ENCODE measurements around the gene CHD6. TPM values are rescaled to one million over a fixed set of nuclear protein-coding genes. Genes with fewer than 3 reads are reported as not detected.

The CHD6 gene
- total and polyA plus RNA-seq, 2 of the 13 experiments (the other 11 are each of a cell fraction or from before 2014, with no cell fraction given), result 14.4 to 52.0 TPM

DNA sequence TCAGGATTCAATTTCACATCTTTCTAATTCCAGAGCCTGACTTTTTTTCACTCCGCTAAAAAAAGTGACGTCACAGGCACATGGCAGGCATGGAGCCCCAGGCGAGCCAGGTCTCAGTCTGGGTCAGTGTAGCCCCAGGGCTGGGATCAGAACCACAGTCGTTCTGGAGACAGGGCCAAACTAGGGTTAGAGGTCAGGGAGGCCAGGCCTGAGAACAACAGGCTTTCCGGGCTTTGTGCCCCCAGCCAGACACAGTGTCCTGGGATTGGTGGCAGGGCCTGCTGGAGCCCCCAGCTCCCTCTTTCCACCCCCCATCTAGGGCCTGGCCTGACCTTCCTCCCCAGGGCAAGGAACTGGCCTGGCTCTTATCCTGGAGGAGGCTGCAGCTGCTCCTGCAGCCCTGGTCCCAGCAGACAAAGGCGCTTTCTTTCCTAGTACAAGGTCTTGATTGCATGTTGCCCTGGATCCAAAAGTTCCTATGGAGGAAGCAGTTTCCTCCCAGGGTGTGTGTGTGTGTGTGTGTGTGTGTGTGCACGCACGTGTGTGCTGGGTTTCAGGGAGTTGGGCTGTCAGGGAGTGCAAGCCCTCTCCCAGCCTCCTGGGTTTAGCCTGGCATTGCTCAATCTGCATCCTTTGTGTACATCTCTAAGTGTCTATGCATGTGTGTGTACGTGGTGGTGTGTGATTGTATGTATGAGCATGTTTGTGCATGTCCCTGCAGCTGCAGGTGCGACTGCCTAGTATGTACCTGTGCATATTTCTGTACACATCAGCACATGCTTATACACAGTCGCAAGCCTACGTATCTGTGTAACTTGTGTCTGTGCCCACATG, 225.1 kb downstream of the CHD6 start (continued):
- TF ChIP-seq, protein P1, sequence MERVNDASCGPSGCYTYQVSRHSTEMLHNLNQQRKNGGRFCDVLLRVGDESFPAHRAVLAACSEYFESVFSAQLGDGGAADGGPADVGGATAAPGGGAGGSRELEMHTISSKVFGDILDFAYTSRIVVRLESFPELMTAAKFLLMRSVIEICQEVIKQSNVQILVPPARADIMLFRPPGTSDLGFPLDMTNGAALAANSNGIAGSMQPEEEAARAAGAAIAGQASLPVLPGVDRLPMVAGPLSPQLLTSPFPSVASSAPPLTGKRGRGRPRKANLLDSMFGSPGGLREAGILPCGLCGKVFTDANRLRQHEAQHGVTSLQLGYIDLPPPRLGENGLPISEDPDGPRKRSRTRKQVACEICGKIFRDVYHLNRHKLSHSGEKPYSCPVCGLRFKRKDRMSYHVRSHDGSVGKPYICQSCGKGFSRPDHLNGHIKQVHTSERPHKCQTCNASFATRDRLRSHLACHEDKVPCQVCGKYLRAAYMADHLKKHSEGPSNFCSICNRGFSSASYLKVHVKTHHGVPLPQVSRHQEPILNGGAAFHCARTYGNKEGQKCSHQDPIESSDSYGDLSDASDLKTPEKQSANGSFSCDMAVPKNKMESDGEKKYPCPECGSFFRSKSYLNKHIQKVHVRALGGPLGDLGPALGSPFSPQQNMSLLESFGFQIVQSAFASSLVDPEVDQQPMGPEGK (CRISPR knock-in tag; IDR thresholded peaks at IDR 0.05), result 0 out of 2 replicates have a peak, but pooled peaks have one; percentile 11
- TF ChIP-seq, protein P2, sequence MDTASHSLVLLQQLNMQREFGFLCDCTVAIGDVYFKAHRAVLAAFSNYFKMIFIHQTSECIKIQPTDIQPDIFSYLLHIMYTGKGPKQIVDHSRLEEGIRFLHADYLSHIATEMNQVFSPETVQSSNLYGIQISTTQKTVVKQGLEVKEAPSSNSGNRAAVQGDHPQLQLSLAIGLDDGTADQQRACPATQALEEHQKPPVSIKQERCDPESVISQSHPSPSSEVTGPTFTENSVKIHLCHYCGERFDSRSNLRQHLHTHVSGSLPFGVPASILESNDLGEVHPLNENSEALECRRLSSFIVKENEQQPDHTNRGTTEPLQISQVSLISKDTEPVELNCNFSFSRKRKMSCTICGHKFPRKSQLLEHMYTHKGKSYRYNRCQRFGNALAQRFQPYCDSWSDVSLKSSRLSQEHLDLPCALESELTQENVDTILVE (CRISPR knock-in tag; IDR thresholded peaks at IDR 0.05), result no peak
- TF ChIP-seq SPEN (CRISPR knock-in tag; IDR thresholded peaks at IDR 0.05; ENCODE audit: low read depth), result no peak

DNA sequence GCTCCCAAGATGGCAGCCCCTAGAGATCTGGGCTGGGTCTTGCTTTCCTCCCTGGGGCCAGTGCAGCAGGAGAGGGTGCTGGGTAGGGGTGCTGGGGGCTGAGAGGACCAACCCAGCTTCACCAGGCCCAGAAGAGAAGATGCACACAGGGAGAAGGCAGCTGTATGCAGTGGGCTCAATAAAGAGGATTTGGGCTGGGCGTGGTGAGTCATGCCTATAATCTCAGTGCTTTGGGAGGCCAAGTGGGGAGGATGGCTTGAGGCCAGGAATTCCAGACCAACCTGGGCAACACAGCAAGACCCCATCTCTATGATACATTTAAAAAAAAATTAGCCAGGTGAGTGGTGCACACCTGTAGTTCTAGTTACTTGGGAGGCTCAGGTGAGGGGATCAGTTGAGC, 225.9 kb downstream of the CHD6 start:
- CTCF ChIA-PET (ENCODE audit: low intra/inter-chr PET ratio, low total read pairs), result no interaction called here
- Histone ChIP-seq H3K4me2 (ENCODE audit: low read depth, low read length) (no peak overlapping the region), H3K9ac (ENCODE audit: insufficient read depth, low read depth, low read length) (no peak overlapping the region), H3K79me2 (ENCODE audit: insufficient read depth, low read length) (no peaks in the 10 kb centered on the region), H3K9me3 (ENCODE audit: low read length) (no peaks in the 10 kb centered on the region), H3K4me1 (ENCODE audit: insufficient read depth, low read length) (peaks cover 29% of the 10 kb centered on the region), H3K36me3 (replicated peaks in 1 of 2; ENCODE audit: control insufficient read depth in 1 of 2, insufficient read depth in 2 of 2, low read length in 2 of 2) (no peaks in the 10 kb centered on the region), H3K4me3 (replicated peaks in 1 of 3; ENCODE audit: insufficient read depth in 1 of 3, low read depth in 2 of 3, low read length in 3 of 3) (no peak overlapping the region), H3K27ac (ENCODE audit: extremely low read length, insufficient read depth, low read length) (no peak overlapping the region), H2AFZ (ENCODE audit: low read length) (no peak overlapping the region), H3K27me3 (ENCODE audit: control insufficient read depth in 1 of 2, insufficient read depth in 2 of 2, low read length in 2 of 2) (no peaks in the 10 kb centered on the region), H4K20me1 (ENCODE audit: insufficient read depth, low read length) (no peaks in the 10 kb centered on the region)
- DNase-seq (ENCODE audit: low spot score) (no peak), FAIRE-seq (no peak), ATAC-seq (no peak)
- intact Hi-C loops (cut with micrococcal nuclease; ENCODE audit: unreplicated experiment) (no loop called here), in situ Hi-C loops (cut with HindIII; ENCODE audit: extremely low pct_ligation_motif_present, low pct_unique_long_range_greater_than_20kb) (no loop called here)
- TF ChIP-seq TRIM24 (CRISPR knock-in tag; IDR thresholded peaks at IDR 0.05), result no peak
- TF ChIP-seq ZNF121 (CRISPR knock-in tag; IDR thresholded peaks at IDR 0.05), result peak; percentile 79
- 38% methylated on average over 1 of the region's 1 CpG for WGBS (ENCODE audit: low lambda C conversion rate)
- POLR2A ChIA-PET, result no interaction called here
- no TSS peak for BruUV-seq (replicated peaks)

All from HepG2 (cell line).